NCI-H1694 treated with DMSO at 0.1 percent for 48 hours (cell line): Measurements from ENCODE around the gene PRRC2A.

Source experiments
- DNase-seq: peaks from one replicate; lab custom pipeline; 2025; lab: John Stamatoyannopoulos, UW

The PRRC2A gene

DNA sequence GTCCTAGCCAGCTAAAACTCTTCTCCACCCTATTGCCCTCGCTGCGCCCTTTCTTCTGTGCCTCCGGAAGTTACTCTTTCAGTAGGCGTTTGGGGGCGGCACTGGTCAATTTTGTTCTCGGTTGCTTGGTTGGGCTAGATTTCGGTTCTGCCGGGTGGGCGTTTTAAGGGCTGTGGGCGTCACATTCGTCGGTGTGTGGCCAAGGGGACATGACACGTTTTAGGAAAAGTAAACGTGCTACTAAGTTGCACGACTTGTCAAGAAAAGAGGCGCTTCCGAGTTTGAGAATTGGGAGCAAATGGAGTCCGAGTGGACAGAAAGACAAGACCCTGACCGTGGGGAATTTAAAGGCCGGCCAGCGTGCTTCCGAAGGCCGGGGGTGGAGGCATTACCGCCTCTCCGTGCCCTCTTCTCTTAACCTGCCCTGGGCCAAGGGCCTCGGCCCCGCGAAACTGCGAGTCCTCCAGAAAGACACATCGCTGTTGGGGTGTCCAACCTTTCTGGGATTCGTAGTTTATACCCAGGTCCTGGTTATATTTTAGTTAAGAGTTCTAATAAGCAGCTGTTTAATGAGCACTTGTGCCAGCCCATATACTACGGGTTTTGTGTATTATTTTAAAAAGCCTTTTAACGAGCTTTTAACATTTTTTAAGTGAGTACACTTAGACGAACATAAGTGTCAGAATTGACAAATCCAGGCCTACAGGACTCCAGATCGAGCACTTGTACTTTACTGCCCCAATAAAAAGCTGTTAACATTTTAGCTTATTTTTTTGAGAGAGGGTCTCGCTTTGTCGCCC, 32.6 kb downstream of the PRRC2A start:
- DNase-seq = no peak

DNA sequence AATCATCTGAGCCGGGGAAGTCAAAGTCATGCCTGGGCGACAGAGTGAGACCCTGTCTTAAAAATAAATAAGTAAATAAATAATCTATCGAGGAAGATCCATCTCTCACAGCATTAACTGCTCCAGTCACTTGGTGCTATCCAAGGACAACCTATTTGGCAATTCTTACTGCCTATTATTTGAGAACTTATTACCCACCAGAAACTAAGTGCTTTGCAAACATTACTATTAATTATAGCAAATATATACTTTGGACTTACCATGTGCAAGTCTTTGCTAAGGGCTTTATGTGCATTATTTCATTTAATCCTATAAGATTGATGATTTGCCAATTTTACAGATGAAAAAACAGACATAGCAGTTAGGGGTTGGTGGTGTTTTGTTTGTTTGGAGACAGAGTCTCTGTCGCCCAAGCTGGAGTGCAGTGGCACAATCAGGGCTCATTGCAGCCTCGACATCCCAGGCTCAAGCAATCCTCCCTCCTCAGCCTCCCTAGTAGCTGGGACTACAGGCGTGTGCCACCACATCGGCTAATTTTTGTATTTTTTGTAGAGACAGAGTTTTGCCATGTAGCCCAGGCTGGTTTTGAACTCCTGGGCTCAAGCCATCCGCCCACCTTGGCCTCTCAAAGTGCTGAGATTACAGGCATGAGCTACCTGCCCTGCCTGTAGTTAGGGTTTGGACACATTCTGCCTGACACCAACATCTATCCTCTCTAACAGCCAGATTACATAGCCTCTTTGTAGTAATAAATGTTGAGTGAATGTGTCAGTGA, 34.2 kb downstream of the PRRC2A start:
- DNase-seq = no peak

- DNase-seq = no peak
Measured at GRCh38 chr6:31655349-31656237, 35.1 kb downstream of the PRRC2A start, which contains the start of gene APOM. Gene APOM, plus strand, starts transcription at chr6:31655894. Its CDS starts 73 bp downstream, at chr6:31655967.

DNA sequence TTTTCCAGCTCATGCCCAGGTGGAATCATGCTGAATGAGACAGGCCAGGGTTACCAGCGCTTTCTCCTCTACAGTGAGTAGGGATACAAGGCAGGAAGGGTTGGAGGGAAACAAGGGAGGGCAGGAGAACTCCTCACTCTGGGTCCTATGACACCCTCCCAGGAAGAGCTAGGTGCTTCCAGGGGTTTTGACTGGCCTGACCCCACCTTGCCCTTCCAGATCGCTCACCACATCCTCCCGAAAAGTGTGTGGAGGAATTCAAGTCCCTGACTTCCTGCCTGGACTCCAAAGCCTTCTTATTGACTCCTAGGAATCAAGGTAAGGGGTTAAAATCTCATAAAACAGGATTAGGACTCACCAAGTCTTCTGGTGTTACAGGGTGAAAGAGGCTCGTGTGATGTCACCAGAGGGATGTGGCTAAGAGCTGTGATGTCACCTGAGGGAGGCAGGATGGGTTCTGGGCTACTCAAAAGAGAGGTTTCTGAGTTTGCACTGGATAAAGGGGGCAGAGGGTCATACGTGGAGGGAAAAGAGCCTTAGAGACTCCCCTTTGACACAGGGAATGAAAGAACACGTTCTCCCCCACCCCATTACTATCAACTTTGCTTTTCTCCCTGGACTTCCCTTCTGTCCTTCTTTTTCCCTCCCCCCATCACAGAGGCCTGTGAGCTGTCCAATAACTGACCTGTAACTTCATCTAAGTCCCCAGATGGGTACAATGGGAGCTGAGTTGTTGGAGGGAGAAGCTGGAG, 37.1 kb downstream of the PRRC2A start:
- no peak for DNase-seq

- no peak for DNase-seq
Measured at GRCh38 chr6:31658158-31658688, 37.7 kb downstream of the PRRC2A start.

DNA sequence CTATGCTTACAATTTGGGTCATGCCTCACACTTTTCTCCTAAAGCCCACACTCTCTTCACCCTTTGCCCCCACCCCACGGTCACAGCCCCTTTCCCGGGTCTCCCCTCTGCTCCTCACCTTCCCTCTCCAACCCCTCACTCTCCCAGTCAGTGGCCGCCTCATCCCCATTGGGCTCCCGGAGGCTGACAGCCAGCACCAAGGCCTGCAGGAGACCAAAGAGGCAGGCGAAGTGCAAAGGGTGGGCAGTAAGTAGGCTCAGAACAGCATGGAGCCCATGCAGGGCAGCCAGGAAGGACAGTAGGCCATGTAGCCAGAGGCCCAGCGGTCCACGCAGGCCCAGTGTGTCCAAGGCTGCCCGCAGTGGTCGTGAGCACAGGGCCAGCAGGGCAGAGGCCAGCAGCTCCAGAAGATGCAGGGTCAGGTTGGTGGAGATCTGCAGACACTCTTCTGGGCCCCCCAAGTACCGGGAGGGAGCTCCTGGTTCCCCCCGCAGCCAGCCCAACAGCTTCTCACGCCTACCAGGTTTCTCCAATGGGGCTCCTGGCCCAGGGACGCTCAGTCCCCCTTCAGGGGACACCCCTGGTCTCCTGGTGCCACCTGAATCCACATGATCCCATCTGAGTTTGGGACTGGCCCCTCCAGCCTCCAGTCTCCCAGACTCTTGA, 38.6 kb downstream of the PRRC2A start:
- DNase-seq = no peak

DNA sequence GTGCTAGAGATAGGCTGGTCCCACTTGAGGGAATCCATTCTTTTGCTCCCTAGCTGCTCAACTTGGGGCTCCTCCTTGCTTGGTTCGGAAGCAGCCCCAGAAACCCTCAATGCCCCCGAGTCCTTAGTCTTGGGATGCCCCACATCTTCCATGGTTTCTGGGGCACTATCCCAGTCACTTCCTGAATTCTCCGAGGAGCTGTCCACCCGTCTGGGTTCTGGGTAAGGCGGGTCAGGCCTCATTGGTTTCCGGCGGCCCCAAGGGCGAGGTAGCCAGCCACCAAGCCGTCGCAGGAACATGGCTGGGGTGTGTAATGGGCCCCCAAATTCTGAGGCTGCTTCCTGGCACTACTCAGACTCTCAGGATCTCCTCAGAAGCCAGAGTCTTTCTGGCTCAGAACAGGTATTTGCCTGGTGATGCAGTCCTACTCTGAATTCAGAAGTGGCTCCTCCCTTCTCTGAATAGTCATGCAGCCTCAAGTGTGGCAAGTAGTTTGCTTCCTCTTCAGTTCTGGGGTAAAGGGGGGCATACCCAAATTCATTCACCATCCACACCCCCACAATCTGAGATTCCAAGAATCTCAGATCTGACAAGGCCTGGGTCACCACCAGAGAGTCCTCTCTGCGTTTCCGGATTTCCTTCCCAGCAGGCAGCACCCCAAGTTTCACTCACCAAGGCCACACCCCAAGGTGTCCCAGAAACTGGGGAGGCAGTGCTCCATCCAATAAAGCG, 39.3 kb downstream of the PRRC2A start:
- no peak for DNase-seq

- DNase-seq = peak; percentile 45
Measured at GRCh38 chr6:31660381-31661261, 40.1 kb downstream of the PRRC2A start, which contains the start of gene C6orf47. Gene C6orf47, minus strand, starts transcription at chr6:31660778. Its CDS starts 831 bp downstream, at chr6:31659947.

- DNase-seq = no peak
Measured at GRCh38 chr6:31661262-31662123, 41.0 kb downstream of the PRRC2A start.

GRCh38 chr6:31662124-31662723, 41.7 kb downstream of the PRRC2A start:
- DNase-seq = no peak

DNA sequence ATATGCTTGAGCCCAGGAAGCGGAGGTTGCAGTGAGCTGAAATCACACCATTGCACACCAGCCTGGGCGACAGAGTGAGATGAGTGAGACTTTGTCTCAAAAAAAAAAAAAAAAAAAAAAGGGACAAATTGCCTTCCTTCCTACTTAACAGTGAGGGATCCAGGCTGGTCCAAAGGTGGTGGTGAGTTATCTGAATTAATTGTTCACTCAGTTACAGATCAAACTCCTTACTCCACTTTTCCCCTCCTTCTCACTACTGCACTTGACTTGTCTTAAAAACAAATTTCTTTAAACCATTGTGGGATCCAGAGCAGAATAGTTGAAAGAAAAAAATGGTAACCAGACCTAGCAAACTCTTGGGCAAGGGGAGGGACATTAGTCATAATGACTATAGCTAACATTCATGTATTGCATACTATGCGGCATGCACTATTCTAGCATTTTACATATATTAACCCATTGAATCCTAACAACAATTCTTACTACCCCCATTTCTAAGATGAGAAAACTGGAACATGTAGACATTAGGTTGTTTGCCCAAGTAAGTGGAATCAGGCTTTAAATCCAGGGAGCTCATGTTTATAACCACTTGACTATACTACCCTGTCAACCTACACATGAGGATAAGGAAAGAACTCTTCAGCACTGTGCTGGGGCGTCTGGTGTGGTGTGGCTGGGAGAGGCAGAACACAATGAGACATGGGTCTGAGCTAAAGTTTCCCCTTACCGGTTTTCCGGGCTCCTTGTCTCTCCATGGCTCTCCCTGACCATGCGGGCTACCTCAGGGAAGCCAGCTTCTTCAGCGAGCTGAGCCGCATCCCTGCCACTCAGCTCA, 42.8 kb downstream of the PRRC2A start:
- no peak for DNase-seq

- no peak for DNase-seq
Measured at GRCh38 chr6:31663961-31664789, 43.7 kb downstream of the PRRC2A start.

- peak; percentile 92 for DNase-seq
Measured at GRCh38 chr6:31664790-31665500, 44.4 kb downstream of the PRRC2A start, which contains the start of gene GPANK1. Gene GPANK1, minus strand, starts transcription at chr6:31664997. Its CDS starts 519 bp downstream, at chr6:31664478.

GRCh38 chr6:31665501-31666336, 45.2 kb downstream of the PRRC2A start, which contains the start of gene CSNK2B:
Gene CSNK2B, plus strand, starts transcription at chr6:31666080. Its CDS starts 752 bp downstream, at chr6:31666832.
- DNase-seq = peak; percentile 96
